ENCODE measurements around the gene EVI5L. TPM values are rescaled to one million over a fixed set of nuclear protein-coding genes. Genes with fewer than 3 reads are reported as not detected.
A peak's percentile ranks its signal among the peaks of the same experiment; 100 is the strongest.

Gene EVI5L
- polyA plus RNA-seq, 1 donor from 2014 or later = 50.6 TPM

DNA sequence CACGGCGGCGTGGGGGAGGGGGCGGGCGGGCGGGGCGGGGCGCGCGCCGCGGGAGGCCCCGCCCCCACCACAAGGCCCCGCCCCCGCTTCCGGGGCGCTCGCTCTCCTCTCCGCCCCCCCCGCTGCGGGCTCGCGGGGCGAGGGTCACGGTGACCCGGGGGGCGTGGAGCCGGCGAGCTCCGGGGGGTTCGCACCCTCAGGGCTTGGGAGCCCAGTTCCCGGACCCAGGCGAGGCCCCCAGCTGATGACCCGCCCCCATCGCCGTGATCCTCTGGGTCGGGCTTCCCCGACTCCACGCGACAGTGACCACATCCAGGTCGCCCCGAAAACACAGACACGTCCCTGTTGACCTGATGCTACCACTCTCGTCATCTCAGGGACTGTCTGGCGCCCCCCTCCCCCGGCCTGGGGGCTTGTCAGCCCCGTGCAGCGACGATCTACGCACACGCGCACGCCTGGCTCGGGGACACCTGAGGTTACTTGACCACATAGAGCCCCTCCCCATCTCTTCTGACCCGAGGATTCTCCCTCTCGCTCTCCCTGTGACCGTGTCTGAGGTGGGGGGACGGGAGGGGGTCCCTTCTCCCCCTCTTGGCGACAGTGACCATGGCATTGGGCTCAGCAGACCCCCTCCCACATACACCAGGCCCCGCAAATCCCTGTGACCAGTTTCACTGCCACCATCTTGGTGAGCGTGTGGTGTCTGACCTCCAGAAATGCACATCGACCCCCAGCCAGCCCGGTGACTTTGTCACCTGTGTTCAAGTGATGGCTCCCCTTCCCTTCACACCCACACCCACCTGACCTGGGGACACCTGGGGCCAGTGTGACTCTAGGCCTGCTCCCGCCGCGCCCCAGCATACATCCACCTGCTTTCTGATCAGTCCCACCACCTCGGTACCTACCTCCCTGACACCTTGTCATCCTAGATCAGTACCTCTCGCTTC, 74.3 kb downstream of the EVI5L start:
- Histone ChIP-seq H3K4me3 (ENCODE audit: low read length) (peak overlapping the region; percentile 95), H4K20me1 (ENCODE audit: insufficient read depth) (no peaks in the 10 kb centered on the region), H3K36me3 (ENCODE audit: insufficient read depth, low read length) (no peaks in the 10 kb centered on the region), H3F3A (ENCODE audit: insufficient read depth, low read length, poor library complexity, severe bottlenecking) (no peaks in the 10 kb centered on the region), H2AFZ (ENCODE audit: low read depth, low read length) (no peak overlapping the region), H3K9ac (ENCODE audit: low read length) (peak overlapping the region; percentile 88), H3K27ac (ENCODE audit: low read length) (peak overlapping the region; percentile 76), H3K9me2 (ENCODE audit: insufficient read depth, low read length) (no peaks in the 10 kb centered on the region), H3K79me2 (replicated peaks; ENCODE audit: insufficient read depth, low read length) (peaks cover 22% of the 10 kb centered on the region), H3K9me3 (ENCODE audit: low read length) (no peaks in the 10 kb centered on the region), H3K27me3 (ENCODE audit: insufficient read depth, low read depth, low read length) (no peaks in the 10 kb centered on the region), H3K4me2 (ENCODE audit: low read length) (peak overlapping the region; percentile 46)
- no peak for TF ChIP-seq EP300 (conservative IDR thresholded peaks at IDR 0.05; ENCODE audit: poor library complexity, severe bottlenecking)
- no peak for TF ChIP-seq POLR2AphosphoS5 (IDR thresholded peaks at IDR 0.05)
- no peak for TF ChIP-seq EZH2 (IDR thresholded peaks at IDR 0.05; ENCODE audit: borderline replicate concordance, insufficient read depth, low read length, poor library complexity, severe bottlenecking)
- no peak for TF ChIP-seq TAF1 (IDR thresholded peaks at IDR 0.05; ENCODE audit: low read depth)
- TF ChIP-seq RAD21 (conservative IDR thresholded peaks at IDR 0.05) = no peak
- TF ChIP-seq SMC3 (conservative IDR thresholded peaks at IDR 0.05; ENCODE audit: poor library complexity) = no peak
- TF ChIP-seq, protein P1, sequence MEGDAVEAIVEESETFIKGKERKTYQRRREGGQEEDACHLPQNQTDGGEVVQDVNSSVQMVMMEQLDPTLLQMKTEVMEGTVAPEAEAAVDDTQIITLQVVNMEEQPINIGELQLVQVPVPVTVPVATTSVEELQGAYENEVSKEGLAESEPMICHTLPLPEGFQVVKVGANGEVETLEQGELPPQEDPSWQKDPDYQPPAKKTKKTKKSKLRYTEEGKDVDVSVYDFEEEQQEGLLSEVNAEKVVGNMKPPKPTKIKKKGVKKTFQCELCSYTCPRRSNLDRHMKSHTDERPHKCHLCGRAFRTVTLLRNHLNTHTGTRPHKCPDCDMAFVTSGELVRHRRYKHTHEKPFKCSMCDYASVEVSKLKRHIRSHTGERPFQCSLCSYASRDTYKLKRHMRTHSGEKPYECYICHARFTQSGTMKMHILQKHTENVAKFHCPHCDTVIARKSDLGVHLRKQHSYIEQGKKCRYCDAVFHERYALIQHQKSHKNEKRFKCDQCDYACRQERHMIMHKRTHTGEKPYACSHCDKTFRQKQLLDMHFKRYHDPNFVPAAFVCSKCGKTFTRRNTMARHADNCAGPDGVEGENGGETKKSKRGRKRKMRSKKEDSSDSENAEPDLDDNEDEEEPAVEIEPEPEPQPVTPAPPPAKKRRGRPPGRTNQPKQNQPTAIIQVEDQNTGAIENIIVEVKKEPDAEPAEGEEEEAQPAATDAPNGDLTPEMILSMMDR (IDR thresholded peaks at IDR 0.05; ENCODE audit: poor library complexity, severe bottlenecking) = no peak
- TF ChIP-seq MXI1 (conservative IDR thresholded peaks at IDR 0.05; ENCODE audit: poor library complexity, severe bottlenecking) = peak; percentile 20

- Histone ChIP-seq H3K9me2 (ENCODE audit: insufficient read depth, low read length) (no peaks in the 10 kb centered on the region), H3K4me3 (ENCODE audit: low read length) (peak overlapping the region; percentile 95), H3F3A (ENCODE audit: insufficient read depth, low read length, poor library complexity, severe bottlenecking) (no peaks in the 10 kb centered on the region), H3K27me3 (ENCODE audit: insufficient read depth, low read depth, low read length) (no peaks in the 10 kb centered on the region), H4K20me1 (ENCODE audit: insufficient read depth) (no peaks in the 10 kb centered on the region), H3K9ac (ENCODE audit: low read length) (peak overlapping the region; percentile 88), H3K27ac (ENCODE audit: low read length) (no peak overlapping the region), H3K9me3 (ENCODE audit: low read length) (no peaks in the 10 kb centered on the region), H2AFZ (ENCODE audit: low read depth, low read length) (no peak overlapping the region), H3K36me3 (ENCODE audit: insufficient read depth, low read length) (no peaks in the 10 kb centered on the region), H3K79me2 (replicated peaks; ENCODE audit: insufficient read depth, low read length) (peaks cover 22% of the 10 kb centered on the region), H3K4me2 (ENCODE audit: low read length) (no peak overlapping the region)
- TF ChIP-seq REST (IDR thresholded peaks at IDR 0.05; ENCODE audit: borderline replicate concordance) (no peak), EZH2 (IDR thresholded peaks at IDR 0.05; ENCODE audit: borderline replicate concordance, insufficient read depth, low read length, poor library complexity, severe bottlenecking) (no peak), SMC3 (conservative IDR thresholded peaks at IDR 0.05; ENCODE audit: poor library complexity) (no peak), MXI1 (conservative IDR thresholded peaks at IDR 0.05; ENCODE audit: poor library complexity, severe bottlenecking) (no peak), TAF1 (IDR thresholded peaks at IDR 0.05; ENCODE audit: low read depth) (no peak), EP300 (conservative IDR thresholded peaks at IDR 0.05; ENCODE audit: poor library complexity, severe bottlenecking) (no peak), RAD21 (conservative IDR thresholded peaks at IDR 0.05) (no peak), POLR2AphosphoS5 (IDR thresholded peaks at IDR 0.05) (no peak)
- TF ChIP-seq, protein P1 (IDR thresholded peaks at IDR 0.05; ENCODE audit: poor library complexity, severe bottlenecking) = no peak
These were observed 75.2 kb downstream of the EVI5L start for GRCh38 chr19:7905268-7905667.
